DND-41 (cell line): ENCODE measurements around the gene RAB40AL.

Source experiments
- CTCF ChIP-seq: IDR thresholded peaks from 2 replicates; pipeline ENCODE4 v1.5.1; 2012; ENCODE audit warnings: borderline replicate concordance, low read length, moderate library complexity, mild to moderate bottlenecking; ENCODE audit not compliant: poor library complexity, severe bottlenecking; ENCODE audit errors: extremely low read depth
- EZH2 ChIP-seq: IDR thresholded peaks from 3 replicates; pipeline ENCODE4 v1.6.1; 2012; ENCODE audit warnings: borderline replicate concordance, low read depth, mild to moderate bottlenecking, moderate library complexity, low read length, inconsistent platforms; ENCODE audit not compliant: severe bottlenecking

- TF ChIP-seq CTCF (no peak), EZH2 (no peak)
These were observed 39.2 kb downstream of the RAB40AL start for GRCh38 chrX:102976286-102976685.
